DND-41 (cell line): ENCODE data around the gene SNX12.

Experiments used
- ATAC-seq: fragments of 200-7000 bp; cut with Tn5 transposase; 3 replicates; pipeline ENCODE4 v1.9.1; 2021; ENCODE audit warnings: low read depth; ENCODE audit not compliant: insufficient read depth
- DNase-seq: peaks from one replicate; pipeline ENCODE4 v3.0.0-alpha.2; 2020
- H2AFZ ChIP-seq: 2 replicates; pipeline ENCODE4 v1.6.0; 2012; ENCODE audit warnings: low read depth, low read length
- H3K27ac ChIP-seq: 2 replicates; pipeline ENCODE4 v1.5.1; 2012; ENCODE audit warnings: low read length, inconsistent platforms
- H3K27me3 ChIP-seq: fragments of 200-600 bp; sonication (generic); 2 replicates; pipeline ENCODE4 v1.6.0; 2012; ENCODE audit warnings: low read length, mild to moderate bottlenecking, inconsistent platforms; ENCODE audit not compliant: insufficient read depth, poor library complexity
- H3K36me3 ChIP-seq: 2 replicates; pipeline ENCODE4 v1.5.1; 2012; ENCODE audit warnings: low read length, inconsistent platforms; ENCODE audit not compliant: insufficient read depth
- H3K4me1 ChIP-seq: 2 replicates; pipeline ENCODE4 v1.5.1; 2012; ENCODE audit warnings: mild to moderate bottlenecking, low read length; ENCODE audit not compliant: insufficient read depth
- H3K4me2 ChIP-seq: 2 replicates; pipeline ENCODE4 v1.6.0; 2012; ENCODE audit warnings: mild to moderate bottlenecking, moderate library complexity, low read length, inconsistent platforms; ENCODE audit not compliant: insufficient read depth
- H3K4me3 ChIP-seq, 2 experiments: fragments of 200-600 bp in 1 of 2; shearing (Covaris generic) in 1 of 2; 2 replicates each; pipeline ENCODE4 v1.5.1; 2012 to 2016; ENCODE audit warnings: inconsistent platforms in 2 of 2, low read length in 2 of 2, mild to moderate bottlenecking in 2 of 2, low read depth in 1 of 2, moderate library complexity in 1 of 2
- H3K79me2 ChIP-seq: 2 replicates; pipeline ENCODE4 v1.6.0; 2012; ENCODE audit warnings: low read length, inconsistent platforms; ENCODE audit not compliant: insufficient read depth
- H3K9ac ChIP-seq: 2 replicates; pipeline ENCODE4 v1.6.0; 2012; ENCODE audit warnings: low read depth, mild to moderate bottlenecking, inconsistent platforms, low read length, moderate library complexity
- H3K9me3 ChIP-seq: 2 replicates; pipeline ENCODE4 v1.5.1; 2012; ENCODE audit warnings: low read length, moderate library complexity, mild to moderate bottlenecking, inconsistent platforms; ENCODE audit not compliant: insufficient read depth, severe bottlenecking
- H4K20me1 ChIP-seq: 2 replicates; pipeline ENCODE4 v1.6.0; 2012; ENCODE audit warnings: low read length; ENCODE audit not compliant: insufficient read depth
- EZH2 ChIP-seq: IDR thresholded peaks from 3 replicates; pipeline ENCODE4 v1.6.1; 2012; ENCODE audit warnings: borderline replicate concordance, low read depth, mild to moderate bottlenecking, moderate library complexity, low read length, inconsistent platforms; ENCODE audit not compliant: severe bottlenecking
- TF ChIP-seq, protein P1 (sequence below): IDR thresholded peaks from 2 replicates; pipeline ENCODE4 v1.5.1; 2012; ENCODE audit warnings: borderline replicate concordance, low read length, moderate library complexity, mild to moderate bottlenecking; ENCODE audit not compliant: poor library complexity, severe bottlenecking; ENCODE audit errors: extremely low read depth

Gene SNX12

DNA sequence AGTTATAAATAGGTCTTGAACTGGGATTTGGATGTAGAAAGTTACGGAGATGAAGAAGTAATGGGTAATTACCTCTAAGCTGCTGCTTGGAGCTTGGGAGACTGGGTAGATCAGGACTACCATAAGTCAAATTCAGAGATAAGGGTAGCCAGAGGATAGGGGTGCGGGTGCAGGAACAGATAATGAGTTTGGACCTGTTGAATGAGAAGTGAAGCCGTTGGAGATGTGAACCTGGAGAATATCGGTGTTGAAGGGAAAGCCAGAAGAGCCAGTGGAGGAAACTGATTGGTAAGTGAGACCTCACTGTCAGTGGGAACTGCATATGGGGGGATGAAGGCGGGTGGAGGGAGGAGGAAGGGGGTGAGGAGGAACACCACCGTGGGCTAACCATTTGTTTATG is 26.9 kb upstream of the SNX12 start:
- Histone ChIP-seq H3K27me3 (no peaks in the 10 kb centered on the region), H2AFZ (peak overlapping the region; percentile 83), H4K20me1 (no peaks in the 10 kb centered on the region), H3K9ac (peak overlapping the region; percentile 57), H3K4me2 (peak overlapping the region; percentile 85), H3K79me2 (peaks cover 9% of the 10 kb centered on the region), H3K36me3 (no peaks in the 10 kb centered on the region), H3K27ac (peak overlapping the region; percentile 77), H3K4me1 (peaks cover 40% of the 10 kb centered on the region), H3K4me3 (peak overlapping the region; percentile 33 to 61; a peak in 3 of 4 replicates), H3K9me3 (no peaks in the 10 kb centered on the region)
- DNase-seq (no peak), ATAC-seq (no peak)
- no peak for TF ChIP-seq EZH2
- TF ChIP-seq, protein P1, sequence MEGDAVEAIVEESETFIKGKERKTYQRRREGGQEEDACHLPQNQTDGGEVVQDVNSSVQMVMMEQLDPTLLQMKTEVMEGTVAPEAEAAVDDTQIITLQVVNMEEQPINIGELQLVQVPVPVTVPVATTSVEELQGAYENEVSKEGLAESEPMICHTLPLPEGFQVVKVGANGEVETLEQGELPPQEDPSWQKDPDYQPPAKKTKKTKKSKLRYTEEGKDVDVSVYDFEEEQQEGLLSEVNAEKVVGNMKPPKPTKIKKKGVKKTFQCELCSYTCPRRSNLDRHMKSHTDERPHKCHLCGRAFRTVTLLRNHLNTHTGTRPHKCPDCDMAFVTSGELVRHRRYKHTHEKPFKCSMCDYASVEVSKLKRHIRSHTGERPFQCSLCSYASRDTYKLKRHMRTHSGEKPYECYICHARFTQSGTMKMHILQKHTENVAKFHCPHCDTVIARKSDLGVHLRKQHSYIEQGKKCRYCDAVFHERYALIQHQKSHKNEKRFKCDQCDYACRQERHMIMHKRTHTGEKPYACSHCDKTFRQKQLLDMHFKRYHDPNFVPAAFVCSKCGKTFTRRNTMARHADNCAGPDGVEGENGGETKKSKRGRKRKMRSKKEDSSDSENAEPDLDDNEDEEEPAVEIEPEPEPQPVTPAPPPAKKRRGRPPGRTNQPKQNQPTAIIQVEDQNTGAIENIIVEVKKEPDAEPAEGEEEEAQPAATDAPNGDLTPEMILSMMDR = no peak

DNA sequence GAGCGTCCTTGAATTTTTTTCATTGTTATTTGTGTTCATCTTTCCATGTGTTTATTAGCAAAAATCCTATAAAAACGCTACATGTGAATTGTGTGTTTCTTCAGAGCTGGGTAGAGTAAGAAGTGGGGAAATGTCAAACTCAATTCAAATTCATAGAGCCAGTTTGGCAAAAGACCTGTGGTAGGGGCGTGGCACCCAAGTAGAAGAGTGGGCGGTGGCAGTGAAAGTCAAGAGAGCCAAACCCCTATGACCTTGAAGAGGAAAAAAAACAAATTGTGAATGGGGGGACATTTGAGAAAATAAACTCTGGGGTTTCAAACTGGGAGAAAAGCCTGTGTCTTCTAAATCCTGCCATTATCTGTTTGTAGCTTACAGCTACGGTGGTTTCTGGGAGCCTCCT is 23.1 kb upstream of the SNX12 start:
- H2AFZ ChIP-seq = no peak overlapping the region
- H4K20me1 ChIP-seq = no peaks in the 10 kb centered on the region
- no peaks in the 10 kb centered on the region for H3K27me3 ChIP-seq
- no peaks in the 10 kb centered on the region for H3K36me3 ChIP-seq
- H3K4me3 ChIP-seq = no peak overlapping the region
- TF ChIP-seq EZH2 = no peak
- TF ChIP-seq, protein P1 = no peak
- no peak overlapping the region for H3K4me2 ChIP-seq
- DNase-seq (no peak), ATAC-seq (no peak)
- H3K9ac ChIP-seq = no peak overlapping the region
- no peaks in the 10 kb centered on the region; the same call in 1 of the 2 replicates for H3K79me2 ChIP-seq
- no peaks in the 10 kb centered on the region for H3K9me3 ChIP-seq
- H3K27ac ChIP-seq = no peak overlapping the region
- H3K4me1 ChIP-seq = peaks cover 8% of the 10 kb centered on the region

DNA sequence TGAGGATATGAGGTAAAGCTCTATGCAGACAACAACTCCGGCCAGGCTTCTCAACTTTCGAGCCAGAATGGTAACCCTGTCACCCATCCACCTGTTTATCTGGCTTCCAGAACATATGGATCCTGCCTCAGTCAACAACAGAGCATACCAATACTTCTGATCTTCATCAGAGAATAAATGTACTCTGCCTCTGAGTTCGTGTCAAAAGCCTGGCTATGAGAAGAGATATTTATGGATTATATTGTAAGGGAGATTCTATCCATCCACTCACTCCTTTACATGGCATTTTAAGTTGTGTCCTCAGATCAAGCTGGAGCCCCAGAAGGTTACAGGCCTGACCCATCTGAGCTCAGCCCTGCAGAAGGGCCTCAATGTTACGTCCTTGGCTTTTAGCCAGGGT is 17.8 kb upstream of the SNX12 start:
- no peaks in the 10 kb centered on the region for H4K20me1 ChIP-seq
- DNase-seq (no peak), ATAC-seq (no peak)
- H3K9me3 ChIP-seq = no peaks in the 10 kb centered on the region
- peaks cover 7% of the 10 kb centered on the region for H3K4me1 ChIP-seq
- H3K9ac ChIP-seq = no peak overlapping the region
- no peaks in the 10 kb centered on the region for H3K79me2 ChIP-seq
- H3K36me3 ChIP-seq = no peaks in the 10 kb centered on the region
- H3K27me3 ChIP-seq = no peaks in the 10 kb centered on the region
- H3K4me2 ChIP-seq = no peak overlapping the region
- H3K27ac ChIP-seq = no peak overlapping the region
- TF ChIP-seq, protein P1 = no peak
- TF ChIP-seq EZH2 = no peak
- H2AFZ ChIP-seq = no peak overlapping the region
- H3K4me3 ChIP-seq = no peak overlapping the region

DNA sequence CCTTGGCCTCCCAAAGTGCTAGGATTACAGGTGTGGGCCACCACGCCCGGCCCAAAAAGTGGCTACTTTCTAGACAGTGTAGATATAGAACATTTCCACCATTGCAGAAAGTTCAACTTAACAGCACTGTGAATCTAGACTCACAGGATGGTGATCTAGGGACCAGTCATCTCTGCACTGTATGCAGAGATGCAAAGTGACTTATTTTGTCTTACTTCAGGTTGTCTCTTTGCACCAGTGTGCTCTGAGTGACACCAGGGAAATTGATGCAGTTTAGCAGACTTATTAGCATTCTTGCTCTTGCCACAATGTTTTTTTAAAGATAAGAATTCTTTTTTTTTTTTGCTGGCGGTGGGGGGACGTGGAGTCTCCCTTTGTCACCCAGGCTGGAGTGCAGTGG is 14.7 kb upstream of the SNX12 start:
- no peak for TF ChIP-seq EZH2
- TF ChIP-seq, protein P1 = no peak
- peaks cover 7% of the 10 kb centered on the region for H3K4me1 ChIP-seq
- no peak overlapping the region for H3K4me2 ChIP-seq
- H3K27ac ChIP-seq = no peak overlapping the region
- ATAC-seq (no peak), DNase-seq (no peak)
- no peaks in the 10 kb centered on the region for H3K79me2 ChIP-seq
- no peaks in the 10 kb centered on the region for H3K36me3 ChIP-seq
- H3K9ac ChIP-seq = no peak overlapping the region
- H3K27me3 ChIP-seq = no peaks in the 10 kb centered on the region
- H3K4me3 ChIP-seq = no peak overlapping the region
- no peaks in the 10 kb centered on the region for H3K9me3 ChIP-seq
- no peak overlapping the region for H2AFZ ChIP-seq
- H4K20me1 ChIP-seq = no peaks in the 10 kb centered on the region
